Heart right ventricle (tissue), 16 donors: ENCODE results near the gene SLC29A4. TPM values are rescaled to one million over a fixed set of nuclear protein-coding genes. Genes with fewer than 3 reads are reported as not detected.
"Not testable (repeated sequence)": the region's sequence is repeated elsewhere in the genome, so short reads cannot be mapped to it uniquely, and the experiment has no call there.

Experiments used
- ATAC-seq, 8 donors: fragments of 200-7000 bp; cut with Tn5 transposase; one replicate each; pipeline ENCODE4 v1.9.1; 2020; ENCODE audit warnings: mild to moderate bottlenecking in 8 of 8, moderate library complexity in 8 of 8, moderate number of reproducible peaks in 1 of 8
- DNase-seq, 2 donors: peaks; one replicate each; pipeline ENCODE4 v3.0.0-alpha.2; 2020
- H3K27ac ChIP-seq, 10 donors: fragments of 200-600 bp; sonication (generic) in 2 of 10; one replicate each; pipeline versions ENCODE4 v1.5.0 to v1.8.0; 2020 to 2022; ENCODE audit warnings: mild to moderate bottlenecking in 3 of 10
- H3K27me3 ChIP-seq, 7 donors: fragments of 200-600 bp; one replicate each; pipeline ENCODE4 v1.8.0; 2021 to 2022; ENCODE audit warnings: mild to moderate bottlenecking in 2 of 7
- H3K36me3 ChIP-seq, 9 donors: fragments of 200-600 bp; sonication (generic) in 1 of 9; one replicate each; pipeline versions ENCODE4 v1.5.0 to v1.8.0; 2020 to 2022; ENCODE audit warnings: mild to moderate bottlenecking in 2 of 9
- H3K4me1 ChIP-seq, 9 donors: fragments of 200-600 bp; sonication (generic) in 1 of 9; one replicate each; pipeline versions ENCODE4 v1.5.0 to v1.8.0; 2020 to 2022; ENCODE audit warnings: mild to moderate bottlenecking in 4 of 9
- H3K4me3 ChIP-seq, 10 donors: fragments of 200-600 bp; sonication (generic) in 2 of 10; one replicate each; pipeline versions ENCODE4 v1.5.0 to v1.8.0; 2020 to 2022; ENCODE audit warnings: mild to moderate bottlenecking in 7 of 10, moderate library complexity in 2 of 10
- H3K9me3 ChIP-seq, 11 donors: fragments of 200-600 bp in 10 of 11; sonication (generic) in 2 of 11; one replicate each; pipeline versions ENCODE4 v1.5.0 to v1.8.0; 2013 to 2022; ENCODE audit warnings: mild to moderate bottlenecking in 2 of 11, control low read depth in 1 of 11, moderate library complexity in 1 of 11
- CTCF ChIP-seq, 9 donors: fragments of 200-600 bp; sonication (generic) in 2 of 9; IDR thresholded peaks; one replicate each; pipeline versions ENCODE4 v1.5.0 to v1.8.0; 2021 to 2022; ENCODE audit warnings: antibody characterized with exemption in 9 of 9, mild to moderate bottlenecking in 5 of 9, moderate library complexity in 1 of 9
- WGBS, 2 donors: extraction: QIAGEN DNeasy Blood & Tissue Kit; methylation state at CpG; one replicate each; pipeline ENCODE4 v1.1.7; 2013; ENCODE audit warnings: inconsistent platforms in 1 of 2; 5-methylcytosine and 5-hydroxymethylcytosine counted together
- intact Hi-C, 10 donors: fragments of 100-400 bp; cut with DNase I; formaldehyde crosslinking; loops; one replicate each; pipeline versions ENCODE4 v1.11.1 to v1.14.2; 2022
- polyA plus RNA-seq, 2 donors: library from polyadenylated mRNA; stranded (reverse); fragments of 200-250 nt; gene quantifications; one replicate each; pipeline ENCODE4 v1.2.3, GENCODE V29; 2013
- total RNA-seq, 10 donors: library from RNA; stranded (reverse); fragmentation: NEBNext Ultra II Directional in 3 of 10; extraction: Animal tissue kit (Norgen Biotek cat#: 25700) in 3 of 10; gene quantifications; one replicate each; pipeline versions ENCODE4 v1.2.1 to v1.2.4, GENCODE V29; 2021 to 2023
- donor health status: Arrhythmogenic right ventricular cardiomyopathy.
- donor health status: ischemic (EF 13 %, LVEDD 7.1; RV severe dilation, severe dysfunction).
- donor health status: healthy with polysubstance abuse.
- donor health status: DM: no; HTN: yes; CAD: no.
- donor health status: DM: no; HTN: no; CAD: no.
- donor health status: ischemic (EF 25% LVEDD 6.9; RV normal size, moderate dysfunction).
- donor health status: ischemic (EF 25% LVEDD 5.7; RV mildly dilated, moderate dysfunction).
- donor health status: healthy.
- donor health status: DM: yes; HTN: yes; CAD: no.
- donor health status: Ischemic cardiomyopathy.
- donor health status: ischemic (EF 35%, LVEDD 5.7; RV mildly dilated, moderate dysfunction).
- donor health status: nonischemic (EF 11% LVEDD 7.7; RV severe dilation, severe dysfunction).
- donor health status: DM: yes; HTN: yes; CAD: no.
- donor health status: PGD.
- donor health status: ischemic (EF 29% LVEDD 5.4; RV normal size, mild dysfunction).
- donor health status: nonischemic (EF 23%, LVEDD 6.1; RV moderate dilation, normal function).

Gene SLC29A4
- total and polyA plus RNA-seq, 12 donors: 0.94 to 5.3 (median 2.1) TPM

GRCh38 chr7:5320391-5320790 lies 37.6 kb downstream of the SLC29A4 start:
- Histone ChIP-seq H3K27me3 (no peaks in the 10 kb centered on the region), H3K4me3 (no peak overlapping the region), H3K4me1 (no peaks in the 10 kb centered on the region), H3K27ac (no peak overlapping the region), H3K36me3 (peaks cover 0 to 98% (median 54%) of the 10 kb centered on the region in 9 donors), H3K9me3 (peaks cover 0 to 19% (median 11%) of the 10 kb centered on the region in 11 donors)
- TF ChIP-seq CTCF (IDR thresholded peaks at IDR 0.05): no peak
- DNase-seq (no peak), ATAC-seq (no peak)
- intact Hi-C loops: no loop called here
- 96 to 98% methylated on average over 13 of the region's 13 CpGs for WGBS, 2 donors

DNA sequence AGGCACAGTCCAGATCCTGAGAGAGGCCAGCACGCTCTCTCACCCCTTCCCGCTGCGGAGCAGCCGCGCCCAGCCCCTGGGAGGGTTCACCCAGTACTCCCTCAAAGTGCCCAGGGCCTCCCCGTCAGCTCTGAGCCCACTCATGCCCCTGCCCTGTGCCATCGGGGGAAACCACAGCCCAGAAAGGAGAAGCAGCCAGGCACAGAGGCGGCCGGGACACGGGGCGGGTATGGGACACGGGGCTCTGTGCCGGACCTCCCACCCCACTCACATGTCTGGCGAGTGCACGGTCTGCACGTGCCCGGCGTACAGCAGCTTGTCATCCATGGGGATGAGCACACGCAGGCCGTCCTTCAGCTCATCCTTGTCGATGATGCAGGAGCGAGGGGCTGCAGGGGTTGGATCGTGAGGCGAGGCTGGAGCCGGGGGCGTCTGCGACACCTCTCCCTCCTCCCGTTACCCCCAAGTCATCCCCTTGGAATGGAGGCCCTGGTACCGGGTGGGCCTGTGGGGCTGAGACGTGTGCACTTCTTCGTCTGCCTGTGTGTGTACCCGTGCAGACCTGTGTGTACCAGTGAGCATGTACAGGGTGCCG lies 38.2 kb downstream of the SLC29A4 start:
- WGBS, 2 donors: 96 to 97% methylated on average over 33 of the region's 33 CpGs
- no peak for TF ChIP-seq CTCF (IDR thresholded peaks at IDR 0.05)
- ATAC-seq (peak in 1 of 8 donors; percentile 35), DNase-seq (no peak)
- intact Hi-C loops: no loop called here
- no peak overlapping the region for H3K4me3 ChIP-seq
- peaks cover 0 to 98% (median 49%) of the 10 kb centered on the region in 9 donors for H3K36me3 ChIP-seq
- no peaks in the 10 kb centered on the region for H3K27me3 ChIP-seq
- H3K4me1 ChIP-seq: no peaks in the 10 kb centered on the region
- peaks cover 0 to 19% (median 11%) of the 10 kb centered on the region in 11 donors for H3K9me3 ChIP-seq
- H3K27ac ChIP-seq: no peak overlapping the region

DNA sequence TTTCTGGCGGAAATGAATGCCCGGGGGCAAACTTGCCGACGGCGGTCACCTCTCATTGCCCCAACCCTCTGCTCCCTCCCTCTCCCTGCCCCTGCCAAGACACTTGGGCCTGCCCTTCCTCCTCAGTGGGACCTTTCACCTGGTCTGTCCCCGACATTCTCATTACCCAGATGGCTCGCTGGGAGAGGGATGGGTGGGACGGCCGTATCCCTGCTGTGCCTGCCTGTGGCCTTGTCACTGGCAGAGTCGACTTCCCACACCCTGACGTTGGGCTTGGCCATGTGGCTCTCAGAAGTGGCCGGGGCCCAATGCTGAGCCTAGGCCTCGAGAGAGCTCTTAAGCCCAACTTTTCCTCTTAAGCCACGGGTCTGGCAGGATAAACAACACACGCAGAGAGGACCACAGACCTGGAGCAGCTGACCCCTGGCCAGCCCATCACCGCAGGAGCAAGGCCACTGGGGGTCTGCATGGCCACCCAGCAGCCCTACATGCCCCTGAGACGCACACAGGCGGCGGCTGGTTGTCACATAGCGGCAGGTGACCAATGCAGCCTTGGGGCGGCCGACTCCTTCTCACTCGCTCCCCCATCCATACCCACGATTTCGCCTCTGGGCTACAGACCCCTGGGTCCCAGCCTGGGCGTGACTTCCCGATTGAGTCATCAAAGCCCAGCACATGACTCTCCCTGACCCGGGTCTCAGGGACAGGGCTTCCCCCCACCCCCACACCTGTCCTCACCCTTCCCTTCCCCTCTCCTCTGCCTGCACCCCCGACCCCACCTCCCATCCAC lies 40.1 kb downstream of the SLC29A4 start:
- H3K27ac ChIP-seq: no peak overlapping the region
- no peak for TF ChIP-seq CTCF (IDR thresholded peaks at IDR 0.05)
- WGBS, 2 donors: 83 to 86% methylated on average over 28 to 29 of the region's 29 CpGs
- ATAC-seq (no peak), DNase-seq (no peak)
- intact Hi-C loops: no loop called here
- no peaks in the 10 kb centered on the region for H3K27me3 ChIP-seq
- peaks cover 0 to 97% (median 46%) of the 10 kb centered on the region in 9 donors for H3K36me3 ChIP-seq
- H3K4me3 ChIP-seq: no peak overlapping the region
- H3K4me1 ChIP-seq: peaks cover 0 to 5% (median 0%) of the 10 kb centered on the region in 9 donors
- H3K9me3 ChIP-seq: peaks cover 0 to 19% (median 11%) of the 10 kb centered on the region in 11 donors

DNA sequence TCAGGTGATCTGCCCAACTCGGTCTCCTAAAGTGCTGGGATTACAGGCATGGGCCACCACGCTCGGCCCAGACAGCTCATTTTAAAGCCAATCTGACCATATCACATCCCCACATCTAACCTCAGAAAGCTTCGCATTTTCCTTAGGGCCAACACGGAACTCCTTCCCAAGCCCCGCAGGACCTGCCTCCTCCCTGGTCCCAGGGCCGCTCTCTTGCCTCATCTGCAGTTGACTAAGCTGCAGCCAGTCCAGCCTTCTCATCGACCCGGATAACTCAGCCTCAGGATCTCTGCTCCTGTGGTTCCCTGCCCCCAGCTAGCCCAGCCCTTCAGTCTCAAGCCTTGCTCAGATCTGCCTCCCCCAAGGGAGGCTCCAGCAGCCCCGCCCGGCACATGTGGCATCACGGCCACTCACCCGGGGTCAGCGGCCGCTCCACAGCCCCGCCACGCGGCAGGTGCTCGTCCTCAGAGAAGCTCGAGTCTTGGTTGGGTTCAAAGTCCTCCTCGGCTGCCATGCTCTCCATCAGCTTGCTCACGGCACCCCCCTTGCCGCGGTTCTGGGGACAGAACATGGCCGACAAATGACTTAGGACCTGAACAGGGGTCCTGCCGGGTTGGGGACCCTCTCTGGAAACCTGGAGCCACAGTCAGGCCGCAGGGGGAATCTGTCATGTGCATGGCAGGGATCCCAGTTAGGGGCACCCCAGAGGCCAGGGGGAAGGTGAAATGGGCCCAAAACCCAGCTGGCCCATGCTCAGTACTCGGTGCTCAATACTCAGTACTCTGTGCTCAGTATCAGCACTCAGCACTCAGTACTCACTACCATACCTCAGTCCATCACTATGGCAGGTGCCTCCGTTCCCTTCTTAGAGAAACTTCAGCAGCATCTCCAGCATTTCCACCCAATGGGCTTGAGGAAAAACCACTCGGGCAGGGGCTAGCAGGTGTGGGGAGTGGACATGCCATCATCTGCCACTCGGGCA lies 41.3 kb downstream of the SLC29A4 start:
- intact Hi-C loops, H3K27me3 ChIP-seq, H3K9me3 ChIP-seq, ATAC-seq, H3K4me3 ChIP-seq, H3K4me1 ChIP-seq, H3K27ac ChIP-seq, DNase-seq: not testable (repeated sequence)
- H3K36me3 ChIP-seq: peaks cover 0 to 97% (median 40%) of the 10 kb centered on the region in 9 donors
- WGBS, 2 donors: 89 to 93% methylated on average over 29 to 30 of the region's 31 CpGs
